ENCODE results near the gene SMG1.

The SMG1 gene

DNA sequence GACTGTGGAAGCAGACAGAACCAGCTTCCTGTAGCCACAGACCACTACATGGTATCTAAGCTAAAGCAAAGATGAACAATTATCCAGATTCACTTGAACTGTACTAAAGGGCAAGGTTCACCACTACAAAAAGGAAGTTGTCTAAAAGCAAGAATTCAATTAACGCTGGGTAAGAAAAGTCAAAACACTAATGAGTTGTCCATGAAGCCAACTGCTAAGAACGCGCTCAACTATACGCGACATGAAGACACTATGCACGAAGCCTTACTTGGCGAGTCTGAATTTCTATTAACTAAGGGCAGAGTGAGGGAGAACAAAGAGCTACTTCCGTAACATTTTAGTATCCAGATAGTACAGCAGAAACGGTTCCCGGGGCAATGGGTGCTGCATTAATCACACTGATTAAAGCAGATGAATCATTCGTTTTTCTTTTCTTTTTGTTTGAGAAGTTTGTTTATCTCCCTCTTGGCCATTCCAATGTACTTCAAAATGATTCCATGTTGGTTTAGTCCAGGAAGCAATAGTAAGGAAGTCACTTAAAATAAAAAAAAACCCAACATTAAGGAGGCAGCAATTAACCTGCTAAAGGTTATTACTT lies 133.3 kb downstream of the SMG1 start:
- Histone ChIP-seq H3K9me2 (replicated peaks; ENCODE audit: insufficient read depth, low read length) (no peaks in the 10 kb centered on the region), H3K9me3 (replicated peaks; ENCODE audit: insufficient read depth, low read length) (no peaks in the 10 kb centered on the region), H3K27me3 (replicated peaks; ENCODE audit: insufficient read depth, low read length) (no peaks in the 10 kb centered on the region), H3K79me2 (ENCODE audit: low read length) (peaks cover 48% of the 10 kb centered on the region), H3K4me2 (ENCODE audit: low read depth, low read length) (no peak overlapping the region), H3K4me1 (ENCODE audit: low read length) (peaks cover 10% of the 10 kb centered on the region), H3F3A (ENCODE audit: insufficient read depth, low read length) (peaks cover 41% of the 10 kb centered on the region), H3K9ac (ENCODE audit: low read length) (no peak overlapping the region), H4K20me1 (ENCODE audit: insufficient read depth, low read length) (peaks cover 13% of the 10 kb centered on the region), H2AFZ (ENCODE audit: low read length) (no peak overlapping the region), H3K4me3 (ENCODE audit: low read length) (no peak overlapping the region), H3K36me3 (replicated peaks; ENCODE audit: insufficient read depth, low read length) (peaks cover 44% of the 10 kb centered on the region), H3K27ac (ENCODE audit: low read length) (no peak overlapping the region)
- DNase-seq, result no peak
- TF ChIP-seq, protein P1, sequence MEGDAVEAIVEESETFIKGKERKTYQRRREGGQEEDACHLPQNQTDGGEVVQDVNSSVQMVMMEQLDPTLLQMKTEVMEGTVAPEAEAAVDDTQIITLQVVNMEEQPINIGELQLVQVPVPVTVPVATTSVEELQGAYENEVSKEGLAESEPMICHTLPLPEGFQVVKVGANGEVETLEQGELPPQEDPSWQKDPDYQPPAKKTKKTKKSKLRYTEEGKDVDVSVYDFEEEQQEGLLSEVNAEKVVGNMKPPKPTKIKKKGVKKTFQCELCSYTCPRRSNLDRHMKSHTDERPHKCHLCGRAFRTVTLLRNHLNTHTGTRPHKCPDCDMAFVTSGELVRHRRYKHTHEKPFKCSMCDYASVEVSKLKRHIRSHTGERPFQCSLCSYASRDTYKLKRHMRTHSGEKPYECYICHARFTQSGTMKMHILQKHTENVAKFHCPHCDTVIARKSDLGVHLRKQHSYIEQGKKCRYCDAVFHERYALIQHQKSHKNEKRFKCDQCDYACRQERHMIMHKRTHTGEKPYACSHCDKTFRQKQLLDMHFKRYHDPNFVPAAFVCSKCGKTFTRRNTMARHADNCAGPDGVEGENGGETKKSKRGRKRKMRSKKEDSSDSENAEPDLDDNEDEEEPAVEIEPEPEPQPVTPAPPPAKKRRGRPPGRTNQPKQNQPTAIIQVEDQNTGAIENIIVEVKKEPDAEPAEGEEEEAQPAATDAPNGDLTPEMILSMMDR (IDR thresholded peaks at IDR 0.05; ENCODE audit: low read length), result no peak
- TF ChIP-seq EZH2phosphoT487 (IDR thresholded peaks at IDR 0.05; ENCODE audit: low read length) (no peak), EZH2 (optimal IDR thresholded peaks at IDR 0.05; ENCODE audit: low read depth, low read length) (no peak)

DNA sequence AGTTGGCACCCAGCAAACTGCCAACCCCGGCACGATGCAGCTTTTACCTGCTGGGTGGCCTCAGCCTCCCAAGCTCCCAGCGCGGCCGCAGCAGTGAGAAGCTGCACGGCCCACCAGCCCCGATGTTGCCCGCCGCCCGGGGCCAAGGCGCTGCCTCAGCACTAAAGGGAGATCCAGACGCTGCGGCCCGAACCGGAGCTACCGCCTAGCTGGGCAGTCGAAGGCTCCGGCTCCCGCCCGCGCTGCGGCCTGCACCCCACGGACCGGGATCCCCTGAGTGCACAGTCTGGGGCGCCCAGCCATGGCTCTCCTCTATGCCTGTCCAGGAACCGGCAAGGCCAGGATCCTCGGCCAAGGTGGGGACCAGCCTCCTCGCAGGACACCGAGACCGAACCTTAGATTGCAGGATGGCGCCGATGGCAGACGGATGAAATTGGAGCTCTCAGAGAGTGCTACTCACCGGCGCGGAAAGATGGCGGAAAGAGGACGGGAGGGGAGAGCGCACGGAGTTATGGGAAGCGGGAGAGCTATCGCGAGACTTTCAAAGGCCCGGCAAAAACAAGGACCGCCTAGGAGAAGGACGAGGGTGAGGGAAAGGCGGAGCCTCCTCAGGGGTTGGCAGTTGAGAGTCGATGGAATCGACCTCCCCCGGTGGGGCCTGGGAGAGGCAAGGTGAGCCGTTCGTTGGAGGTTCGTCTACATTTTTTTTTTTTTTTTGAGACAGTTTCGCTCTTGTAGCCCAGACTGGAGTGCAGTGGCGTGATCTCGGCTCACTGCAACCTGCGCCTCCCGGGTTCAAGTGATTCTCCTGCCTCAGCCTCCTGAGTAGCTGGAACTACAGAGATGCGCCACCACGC lies 136.1 kb downstream of the SMG1 start, which contains the start of gene RPS15A:
Gene RPS15A, minus strand, starts transcription at position 485 of the 857 bp plus-strand sequence. CDS start 1,221 bp downstream, outside the sequence.
- peak within 1 kb of the TSS; percentile 72 for H2AFZ ChIP-seq (ENCODE audit: low read length)
- H3K79me2 ChIP-seq (ENCODE audit: low read length), result peaks cover 51% of the 10 kb centered on the region
- H3K9me2 ChIP-seq (replicated peaks; ENCODE audit: insufficient read depth, low read length), result no peaks in the 10 kb centered on the region
- H4K20me1 ChIP-seq (ENCODE audit: insufficient read depth, low read length), result peaks cover 41% of the 10 kb centered on the region
- no peaks in the 10 kb centered on the region for H3K27me3 ChIP-seq (replicated peaks; ENCODE audit: insufficient read depth, low read length)
- H3K4me2 ChIP-seq (ENCODE audit: low read depth, low read length), result peak within 1 kb of the TSS; percentile 95
- H3K4me1 ChIP-seq (ENCODE audit: low read length), result peaks cover 28% of the 10 kb centered on the region
- peak; percentile 98 for DNase-seq
- H3F3A ChIP-seq (ENCODE audit: insufficient read depth, low read length), result peaks cover 53% of the 10 kb centered on the region
- peaks cover 42% of the 10 kb centered on the region for H3K36me3 ChIP-seq (replicated peaks; ENCODE audit: insufficient read depth, low read length)
- peak within 1 kb of the TSS; percentile 97 for H3K4me3 ChIP-seq (ENCODE audit: low read length)
- peak within 1 kb of the TSS; percentile 97 for H3K9ac ChIP-seq (ENCODE audit: low read length)
- peak within 1 kb of the TSS; percentile 72; the same call in 1 of the 2 replicates for H3K27ac ChIP-seq (ENCODE audit: low read length)
- TF ChIP-seq EZH2 (optimal IDR thresholded peaks at IDR 0.05; ENCODE audit: low read depth, low read length), result no peak
- TF ChIP-seq EZH2phosphoT487 (IDR thresholded peaks at IDR 0.05; ENCODE audit: low read length), result no peak
- TF ChIP-seq, protein P1 (IDR thresholded peaks at IDR 0.05; ENCODE audit: low read length), result no peak
- H3K9me3 ChIP-seq (replicated peaks; ENCODE audit: insufficient read depth, low read length), result no peaks in the 10 kb centered on the region

DNA sequence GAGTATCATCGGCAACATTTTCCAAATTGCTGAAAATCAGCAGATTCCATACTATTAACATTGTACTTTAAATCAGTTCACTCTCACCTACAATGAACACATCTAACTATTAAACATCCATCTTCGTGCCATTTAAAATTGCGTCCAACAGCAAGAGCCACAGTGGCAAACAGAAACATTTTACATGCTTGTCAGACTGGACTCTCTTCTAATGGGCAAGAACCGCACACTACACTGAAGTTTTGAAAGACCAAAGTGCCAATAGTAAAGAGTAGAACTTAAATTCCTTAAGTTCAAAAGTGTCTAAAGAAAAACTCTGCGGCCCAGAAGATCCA lies 136.7 kb downstream of the SMG1 start:
- H3K36me3 ChIP-seq (replicated peaks; ENCODE audit: insufficient read depth, low read length), result peaks cover 42% of the 10 kb centered on the region
- peak overlapping the region; percentile 97 for H3K4me3 ChIP-seq (ENCODE audit: low read length)

More for the DNA sequence above, 136.7 kb downstream of the SMG1 start:
- Histone ChIP-seq H3F3A (ENCODE audit: insufficient read depth, low read length) (peaks cover 59% of the 10 kb centered on the region), H3K9me3 (replicated peaks; ENCODE audit: insufficient read depth, low read length) (no peaks in the 10 kb centered on the region), H3K4me1 (ENCODE audit: low read length) (peaks cover 28% of the 10 kb centered on the region), H3K79me2 (ENCODE audit: low read length) (peaks cover 57% of the 10 kb centered on the region), H2AFZ (ENCODE audit: low read length) (no peak overlapping the region), H3K27ac (ENCODE audit: low read length) (peak overlapping the region; percentile 72; the same call in 1 of the 2 replicates), H4K20me1 (ENCODE audit: insufficient read depth, low read length) (peaks cover 47% of the 10 kb centered on the region), H3K4me2 (ENCODE audit: low read depth, low read length) (peak overlapping the region; percentile 95), H3K9ac (ENCODE audit: low read length) (peak overlapping the region; percentile 97), H3K27me3 (replicated peaks; ENCODE audit: insufficient read depth, low read length) (no peaks in the 10 kb centered on the region), H3K9me2 (replicated peaks; ENCODE audit: insufficient read depth, low read length) (no peaks in the 10 kb centered on the region)
- TF ChIP-seq, protein P1 (IDR thresholded peaks at IDR 0.05; ENCODE audit: low read length), result no peak
- TF ChIP-seq EZH2 (optimal IDR thresholded peaks at IDR 0.05; ENCODE audit: low read depth, low read length) (no peak), EZH2phosphoT487 (IDR thresholded peaks at IDR 0.05; ENCODE audit: low read length) (no peak)
- DNase-seq, result no peak

Measured in MM.1S (cell line).